NB4 (cell line): ENCODE measurements around the gene ZNF772.
A peak's percentile ranks its signal among the peaks of the same experiment; 100 is the strongest.
"Not testable (repeated sequence)": the region's sequence is repeated elsewhere in the genome, so short reads cannot be mapped to it uniquely, and the experiment has no call there.

ENCODE experiments used
- CTCF ChIP-seq: IDR thresholded peaks from one replicate; pipeline ENCODE4 v1.5.1; 2012; ENCODE audit warnings: low read depth, low read length
- MAX ChIP-seq: IDR thresholded peaks from 2 replicates; pipeline ENCODE4 v1.6.1; 2011; ENCODE audit warnings: low read depth, low read length
- MYC ChIP-seq: IDR thresholded peaks from 2 replicates; pipeline ENCODE4 v1.6.1; 2011; ENCODE audit warnings: low read depth, low read length
- POLR2A ChIP-seq: IDR thresholded peaks from 2 replicates; pipeline ENCODE4 v1.6.1; 2011; ENCODE audit warnings: mild to moderate bottlenecking; ENCODE audit not compliant: insufficient read length; ENCODE audit errors: extremely low read depth

DNA sequence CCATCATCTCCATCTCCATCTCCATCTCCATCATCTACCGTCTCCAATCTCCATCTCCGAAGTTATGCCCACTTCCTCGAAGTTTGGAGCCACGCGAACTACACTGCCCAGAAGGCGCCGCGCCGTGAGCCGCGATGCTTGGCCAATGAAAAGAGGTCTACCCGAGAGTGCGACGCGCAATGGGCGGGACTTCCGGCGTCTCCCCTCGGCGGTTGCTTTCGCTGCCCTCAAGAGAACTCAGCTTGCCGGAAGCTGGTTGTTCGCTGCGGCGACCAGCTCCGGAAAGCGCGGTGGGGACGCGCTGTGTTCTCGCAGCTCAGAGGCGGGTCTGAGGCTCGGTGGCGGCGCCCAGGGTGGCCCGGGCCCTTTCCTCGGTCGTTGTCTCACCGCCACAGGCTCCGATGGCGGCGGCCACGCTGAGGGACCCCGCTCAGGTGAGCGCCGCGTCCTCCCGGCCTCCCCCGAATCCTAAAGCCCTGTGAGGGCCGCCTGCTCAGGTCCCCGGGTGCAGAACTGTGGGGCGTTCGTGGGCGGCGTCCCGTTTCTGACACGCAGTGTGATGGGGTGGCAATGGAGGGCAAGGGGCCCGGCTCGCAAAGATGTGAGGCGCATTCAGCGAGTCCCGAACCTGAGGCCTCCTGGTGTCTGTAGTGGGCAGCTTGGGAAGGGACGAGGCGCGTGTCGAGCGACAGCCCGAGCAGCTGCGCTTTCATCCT is 22.5 kb upstream of the ZNF772 start, which contains the start of gene ZNF773:
- peak; percentile 72 for TF ChIP-seq POLR2A
- not testable (repeated sequence) for TF ChIP-seq CTCF
- 0 out of 2 replicates have a peak, but pooled peaks have one; percentile 4 for TF ChIP-seq MAX
- peak; percentile 33; the same call in 1 of the 2 replicates for TF ChIP-seq MYC
